ENCODE results near the gene DENND4C.

The DENND4C gene

DNA sequence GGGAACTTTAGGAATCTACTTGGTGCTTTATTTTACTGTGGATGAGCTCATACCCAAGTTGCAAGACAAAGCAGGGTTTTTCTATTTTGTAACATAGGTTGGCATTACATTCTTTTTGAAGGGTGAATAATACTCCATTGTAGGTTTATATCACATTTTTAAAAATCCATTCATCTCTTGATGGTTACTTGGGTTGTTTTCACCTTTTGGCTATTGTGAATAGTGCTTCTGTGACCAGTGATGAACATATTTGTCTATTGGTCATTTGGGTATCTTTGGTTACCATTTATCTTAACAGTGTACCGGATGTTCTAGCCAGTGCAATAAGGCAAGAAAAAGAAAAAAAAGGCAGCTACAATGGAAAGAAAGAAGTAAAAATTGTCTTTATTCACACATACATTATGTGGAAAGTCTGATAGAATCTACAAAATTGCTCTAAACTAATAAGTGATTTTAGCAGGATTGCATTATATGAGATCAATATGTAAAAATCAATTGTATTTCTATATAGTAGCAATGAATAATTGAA, 40.0 kb downstream of the DENND4C start:
- no peak for DNase-seq

DNA sequence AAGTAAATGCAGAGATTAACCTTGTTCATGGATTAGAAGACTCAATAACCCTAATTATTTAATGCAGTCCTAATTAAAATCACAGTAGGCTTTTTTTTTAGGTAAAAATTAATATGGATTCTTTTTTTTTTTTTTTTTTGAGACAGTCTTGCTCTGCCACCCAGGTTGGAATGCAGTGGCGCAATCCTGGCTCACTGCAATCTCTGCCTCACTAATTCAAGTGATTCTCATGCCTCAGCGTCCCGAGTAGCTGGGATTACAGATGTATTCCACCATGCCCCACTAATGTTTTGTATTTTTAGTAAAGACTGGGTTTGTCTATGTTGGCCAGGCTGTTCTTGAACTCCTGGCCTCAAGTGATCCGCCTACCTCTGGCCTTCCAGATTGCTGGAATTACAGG, 40.6 kb downstream of the DENND4C start:
- DNase-seq = no peak

DNA sequence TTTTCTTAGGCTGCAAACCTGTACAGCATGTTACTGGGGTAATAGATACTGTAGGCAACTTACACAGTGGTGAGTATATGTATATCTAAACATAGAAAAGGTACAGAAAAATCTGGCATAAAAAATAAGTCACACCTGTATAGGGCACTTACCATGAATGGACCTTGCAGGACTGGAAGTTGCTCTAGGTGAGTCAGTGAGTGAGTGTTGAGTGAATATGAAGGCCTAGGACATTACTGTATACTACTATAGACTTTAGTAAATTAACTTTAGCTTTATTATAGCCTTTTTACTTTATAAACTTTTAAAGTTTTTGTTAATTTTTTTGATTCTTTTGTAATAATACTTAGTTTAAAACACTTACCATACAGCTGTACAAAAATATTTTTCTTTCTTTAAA, 51.3 kb downstream of the DENND4C start:
- DNase-seq = no peak

DNA sequence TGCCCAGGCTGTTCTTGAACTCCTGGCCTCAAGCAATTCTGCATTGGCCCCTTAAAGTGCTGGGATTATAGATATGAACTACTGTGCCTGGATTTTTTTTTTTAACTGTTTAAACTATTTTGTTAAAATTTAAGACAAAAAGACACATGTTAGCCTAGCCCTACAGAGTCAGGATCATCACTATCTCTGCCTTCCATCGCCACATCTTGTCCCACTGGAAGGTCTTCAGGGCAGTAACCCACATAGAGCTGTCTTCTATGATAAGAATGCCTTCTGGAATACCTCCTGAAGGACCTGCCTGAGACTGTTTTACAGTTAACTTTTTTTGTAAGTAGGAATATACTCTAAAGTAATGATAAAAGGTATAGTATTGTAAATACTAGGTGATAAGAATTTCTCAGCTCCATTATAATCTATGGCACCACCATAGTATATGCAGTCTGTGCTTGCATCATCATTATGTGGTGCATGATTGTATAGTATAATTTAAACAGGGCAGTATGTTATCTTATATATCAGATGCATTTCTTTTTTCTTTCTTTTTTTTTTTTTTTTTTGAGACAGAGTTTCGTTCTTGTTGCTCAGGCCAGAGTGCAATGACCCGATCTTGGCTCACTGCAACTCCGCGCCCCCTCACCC, 52.7 kb downstream of the DENND4C start:
- no peak for DNase-seq

DNA sequence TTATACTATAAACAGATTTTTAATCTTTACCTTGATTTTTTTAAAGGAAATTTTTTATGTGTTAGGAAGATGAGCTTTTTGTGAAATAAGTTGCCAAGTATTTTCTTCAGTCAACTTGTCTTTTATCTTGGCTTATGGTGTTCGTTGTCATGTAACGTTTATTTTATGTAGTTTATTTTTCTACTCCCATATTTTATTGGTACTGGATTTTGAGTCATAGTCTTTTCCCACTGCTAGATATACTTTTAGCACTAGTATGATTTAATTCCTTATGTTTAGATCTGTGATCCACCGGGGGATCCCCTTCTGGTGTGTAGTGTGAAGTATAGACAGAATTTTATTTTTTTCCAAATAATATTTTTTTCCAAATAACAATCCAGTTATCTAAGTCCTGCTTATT, 54.2 kb downstream of the DENND4C start:
- no peak for DNase-seq

DNA sequence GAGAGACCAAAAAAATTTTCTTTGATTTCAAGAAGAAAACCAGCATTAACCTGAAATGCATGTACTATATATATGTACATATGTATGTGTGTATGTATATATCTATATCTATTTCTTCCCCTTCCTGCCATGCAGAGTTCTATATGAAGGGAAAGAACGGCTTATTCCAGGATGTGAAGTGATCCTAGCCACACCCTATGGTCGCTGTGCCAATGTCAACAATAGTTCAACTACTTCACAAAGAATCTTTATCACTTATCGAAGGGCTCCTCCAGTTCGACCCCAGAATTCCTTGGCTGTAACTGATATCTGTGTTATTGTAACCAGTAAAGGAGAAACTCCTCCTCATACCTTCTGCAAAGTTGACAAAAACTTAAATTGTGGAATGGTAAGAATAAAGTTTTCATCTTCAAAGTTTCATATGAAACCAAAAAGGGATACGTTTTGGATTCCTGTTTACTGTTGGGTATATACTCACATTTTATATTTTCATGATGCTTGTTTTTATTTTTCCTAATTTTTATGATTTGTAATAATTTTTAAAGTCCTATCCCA, 56.2 kb downstream of the DENND4C start:
- DNase-seq = no peak

DNA sequence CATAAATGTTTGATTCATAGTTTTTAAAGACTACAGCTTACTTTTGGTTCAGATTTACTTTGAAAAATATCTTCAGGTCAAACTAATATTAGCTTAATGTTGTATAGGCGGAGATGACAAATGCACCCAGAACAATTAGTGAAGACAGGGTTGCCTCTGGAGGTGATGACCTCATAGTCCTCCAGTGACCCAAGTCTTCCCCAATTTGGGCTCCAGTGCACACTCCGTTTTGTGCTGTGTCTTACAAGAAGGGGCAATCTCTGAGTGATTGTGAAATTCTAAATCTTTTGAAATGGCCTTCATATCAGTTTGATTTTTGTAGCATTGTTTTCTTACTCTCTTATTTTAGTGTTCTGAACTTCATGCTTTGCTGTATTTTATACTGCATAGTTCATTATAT, 57.6 kb downstream of the DENND4C start:
- no peak for DNase-seq

DNA sequence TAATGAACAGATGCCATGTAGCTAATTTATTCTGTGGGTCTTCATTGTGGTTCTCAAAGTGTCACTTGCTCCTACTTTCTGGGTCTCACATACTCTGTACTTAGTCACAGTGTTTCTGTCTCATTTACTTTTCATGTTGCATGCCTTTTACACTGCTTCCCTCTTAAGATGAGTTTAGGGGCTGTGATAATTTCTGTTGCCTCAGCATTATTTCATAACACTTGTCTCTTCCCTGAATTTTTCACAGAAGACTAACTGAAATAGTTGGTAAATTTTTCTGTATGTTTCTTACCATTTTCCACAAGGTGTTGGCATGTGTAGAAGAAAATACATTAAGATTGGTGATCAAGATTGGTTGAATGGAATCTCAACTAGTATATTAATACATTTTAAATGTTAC, 59.6 kb downstream of the DENND4C start:
- DNase-seq = no peak

DNA sequence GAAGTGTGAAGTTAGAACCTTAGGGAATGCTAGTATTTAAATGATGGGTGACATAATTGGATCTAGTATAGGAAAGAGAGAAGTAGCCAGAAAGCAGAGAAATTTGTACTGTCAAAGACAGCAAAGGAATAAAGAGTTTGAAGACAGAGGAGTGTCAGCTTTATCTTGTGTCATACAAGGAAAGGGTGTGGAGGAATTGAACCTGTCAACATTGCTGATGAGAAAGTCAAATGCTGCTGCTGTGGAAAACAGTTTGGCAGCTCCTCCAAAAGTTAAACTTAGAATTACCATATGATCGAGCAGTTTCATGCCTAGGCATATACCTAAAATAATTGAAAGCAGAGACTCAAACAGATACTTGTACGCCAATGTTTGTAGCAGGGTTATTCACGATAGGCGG, 63.7 kb downstream of the DENND4C start:
- no peak for DNase-seq

DNA sequence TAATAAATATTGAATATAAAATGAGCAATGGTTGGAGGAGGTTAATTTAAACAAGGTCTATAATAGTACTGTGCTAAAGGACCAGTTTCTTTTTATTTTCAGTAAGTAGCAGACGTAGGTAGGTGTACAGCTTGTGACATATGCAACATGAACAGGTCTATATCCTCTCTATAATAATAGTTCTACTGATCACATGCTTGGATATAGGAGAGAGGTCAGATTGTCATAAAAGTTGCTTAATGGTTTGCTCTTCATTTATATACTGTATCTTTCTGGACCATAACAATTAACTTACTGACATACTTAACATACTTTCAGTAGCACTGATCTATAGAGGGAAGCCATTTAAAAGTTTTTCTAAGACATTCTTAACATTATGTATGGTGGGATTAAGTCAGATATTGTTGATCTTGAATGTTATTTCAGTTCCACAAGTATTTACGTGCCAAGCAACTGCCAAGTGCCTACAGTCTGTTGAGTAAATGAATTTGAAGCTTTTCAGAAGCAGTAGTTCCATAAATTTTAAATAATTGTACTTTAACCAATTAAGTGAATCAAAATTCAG, 68.0 kb downstream of the DENND4C start:
- DNase-seq = no peak

DNA sequence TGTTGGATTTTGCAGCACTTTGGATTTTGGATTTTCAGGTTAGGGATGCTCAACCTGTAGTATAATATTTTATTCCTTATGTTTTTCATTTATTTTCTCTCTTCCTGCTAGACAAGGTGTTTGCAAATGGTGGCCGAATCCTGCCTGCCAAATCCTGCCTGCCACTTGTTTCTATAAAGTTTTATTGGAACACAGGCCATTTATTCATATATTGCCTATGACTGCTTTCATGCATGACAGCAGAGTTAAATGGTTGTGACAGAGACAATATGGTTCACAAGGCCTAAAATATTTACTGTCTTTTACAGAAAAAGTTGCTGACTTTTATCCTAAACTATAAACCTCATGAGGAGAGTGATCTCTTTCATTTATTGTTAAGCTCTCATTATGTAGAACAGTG, 72.7 kb downstream of the DENND4C start:
- DNase-seq = no peak

DNA sequence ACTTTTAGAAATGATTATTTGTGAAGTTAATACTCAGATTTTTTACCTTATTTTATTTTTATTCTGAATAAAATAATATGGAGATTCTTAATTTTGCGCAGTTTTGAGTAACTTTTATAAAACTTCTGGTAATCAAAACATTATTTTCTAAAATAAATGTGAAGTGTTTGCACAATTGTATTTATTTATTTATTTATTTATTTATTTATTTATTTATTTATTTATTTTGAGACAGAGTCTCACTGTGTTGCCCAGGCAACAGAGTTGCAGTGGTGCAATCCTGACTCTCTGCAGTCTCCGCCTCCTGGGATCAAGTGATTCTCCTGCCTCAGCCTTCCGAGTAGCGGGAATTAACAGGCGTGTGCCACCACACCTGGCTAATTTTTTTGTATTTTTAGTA, 76.1 kb downstream of the DENND4C start:
- no peak for DNase-seq

DNA sequence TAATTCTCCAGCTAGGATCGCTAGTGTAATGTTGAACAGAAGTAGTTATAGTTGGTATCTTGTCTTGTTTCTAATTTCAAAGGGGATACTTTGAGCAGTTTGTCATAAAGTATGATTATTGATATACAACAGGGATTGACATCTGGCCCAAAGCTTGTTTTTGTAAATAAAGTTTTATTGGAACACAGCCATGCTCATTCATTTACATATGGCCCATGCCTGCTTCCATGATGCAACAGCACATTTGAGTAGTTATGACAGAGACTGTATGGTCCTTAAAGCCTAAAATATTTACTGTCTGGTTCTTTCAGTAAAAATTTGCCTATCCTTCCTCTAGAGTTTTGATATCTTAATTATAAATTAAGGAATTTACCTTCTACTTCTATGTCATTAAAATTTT, 79.8 kb downstream of the DENND4C start:
- DNase-seq = no peak

DNA sequence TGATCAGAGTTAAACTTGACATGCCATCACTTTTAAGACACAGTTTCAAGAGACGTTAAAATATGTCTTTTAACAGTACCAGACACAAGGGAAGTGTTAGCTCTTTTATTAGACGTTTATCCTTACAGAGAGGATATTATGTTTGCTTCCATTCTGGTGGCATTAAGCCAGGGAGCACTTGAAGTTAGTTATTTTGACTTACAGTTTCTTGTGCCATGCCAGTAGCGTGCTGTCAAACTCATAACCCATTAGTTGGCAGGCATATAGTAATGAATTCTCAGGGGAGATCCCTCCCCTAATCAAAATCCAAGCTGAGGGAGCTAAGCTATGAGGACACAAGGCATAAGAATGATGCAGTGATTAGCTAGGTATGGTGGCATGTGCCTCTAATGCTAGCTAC, 83.1 kb downstream of the DENND4C start:
- DNase-seq = no peak

DNA sequence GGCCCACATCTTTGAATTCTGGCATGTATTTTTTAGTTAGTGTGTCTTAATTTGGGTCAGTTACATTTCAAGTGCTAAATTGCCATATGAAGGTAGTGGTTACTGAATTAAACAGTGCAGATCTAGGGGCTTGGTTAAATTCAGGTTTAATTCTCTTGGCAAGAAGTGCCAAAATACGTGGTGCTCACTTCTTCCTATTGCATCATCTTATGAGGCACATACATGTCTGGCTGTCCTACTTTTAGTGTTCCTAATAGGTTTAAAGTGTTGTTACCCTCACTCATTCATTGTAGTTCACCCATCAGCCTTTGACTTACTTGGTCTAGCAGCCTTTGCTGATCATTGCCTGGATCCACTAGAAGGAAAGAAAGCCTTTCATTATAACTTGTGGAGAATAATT, 90.0 kb downstream of the DENND4C start:
- no peak for DNase-seq

DNA sequence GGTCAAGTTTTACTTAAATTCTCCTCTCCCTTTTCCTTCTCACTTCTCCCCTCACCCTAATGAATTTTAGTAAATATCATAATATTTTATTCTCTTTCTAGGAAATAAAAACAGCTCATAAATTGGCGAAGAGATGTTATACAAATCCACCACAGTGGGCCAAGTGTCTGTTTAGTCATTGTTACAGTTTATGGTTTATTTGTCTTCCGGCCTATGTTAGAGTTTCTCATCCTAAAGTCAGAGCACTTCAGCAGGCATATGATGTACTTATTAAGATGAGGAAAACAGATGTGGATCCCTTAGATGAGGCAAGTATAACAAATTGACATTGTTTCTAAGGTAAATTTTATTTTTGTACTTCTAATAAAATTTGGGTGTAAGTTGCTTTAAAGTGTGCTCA, 101.4 kb downstream of the DENND4C start:
- no peak for DNase-seq

DNA sequence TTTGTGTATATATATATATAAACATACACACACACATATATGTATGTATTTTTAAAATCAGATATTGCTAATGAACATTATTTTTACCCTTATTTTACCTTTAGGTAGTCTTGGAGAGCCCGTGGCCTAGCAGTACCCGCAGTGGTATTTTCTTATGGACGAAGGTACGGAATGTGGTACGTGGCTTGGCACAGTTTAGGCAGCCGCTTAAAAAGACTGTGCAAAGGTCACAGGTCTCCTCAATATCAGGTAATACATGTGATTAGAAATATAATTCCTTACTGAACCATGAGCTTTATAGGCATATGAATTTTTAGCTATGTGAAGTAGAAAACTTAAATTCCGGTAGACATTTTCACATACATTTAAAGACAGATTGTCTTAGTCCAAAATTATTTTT, 105.7 kb downstream of the DENND4C start:
- DNase-seq = no peak

DNA sequence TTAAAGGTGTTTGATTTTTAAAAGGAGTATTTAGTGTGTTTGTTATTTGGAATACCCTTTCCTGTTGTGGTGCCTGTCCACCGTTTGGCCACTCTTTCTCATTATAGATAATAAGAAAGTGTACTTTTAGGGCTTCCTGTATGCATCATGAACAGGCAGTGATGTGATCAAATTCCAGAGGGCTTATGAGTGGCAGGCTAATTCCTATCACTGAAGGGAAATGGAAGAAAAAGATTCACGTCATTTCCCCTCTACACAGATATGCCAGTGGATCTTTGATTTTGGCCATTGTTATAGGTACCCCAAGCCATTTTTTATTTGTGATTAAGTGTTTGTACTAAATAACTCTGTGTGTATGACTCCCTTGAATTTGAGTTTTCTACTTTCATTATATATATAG, 112.5 kb downstream of the DENND4C start:
- no peak for DNase-seq

DNA sequence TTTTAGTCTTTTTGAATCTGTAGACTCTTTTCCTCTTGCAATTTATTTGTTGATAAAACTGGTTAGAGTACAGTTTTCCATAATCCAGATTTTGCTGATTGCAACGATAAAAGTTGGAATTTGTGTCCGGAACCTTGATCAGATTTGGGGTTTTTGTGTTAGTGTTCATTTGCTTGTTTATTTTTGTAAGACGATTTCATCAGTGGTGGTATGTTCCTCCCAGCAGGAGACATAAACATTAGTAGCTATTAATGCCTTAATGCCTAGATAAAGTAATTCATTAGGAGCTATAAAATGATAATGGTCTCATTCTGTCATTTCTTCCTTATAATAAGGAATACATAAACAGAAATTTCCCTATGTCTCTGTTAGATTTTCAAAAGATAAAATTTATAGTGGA, 128.2 kb downstream of the DENND4C start:
- DNase-seq = no peak

DNA sequence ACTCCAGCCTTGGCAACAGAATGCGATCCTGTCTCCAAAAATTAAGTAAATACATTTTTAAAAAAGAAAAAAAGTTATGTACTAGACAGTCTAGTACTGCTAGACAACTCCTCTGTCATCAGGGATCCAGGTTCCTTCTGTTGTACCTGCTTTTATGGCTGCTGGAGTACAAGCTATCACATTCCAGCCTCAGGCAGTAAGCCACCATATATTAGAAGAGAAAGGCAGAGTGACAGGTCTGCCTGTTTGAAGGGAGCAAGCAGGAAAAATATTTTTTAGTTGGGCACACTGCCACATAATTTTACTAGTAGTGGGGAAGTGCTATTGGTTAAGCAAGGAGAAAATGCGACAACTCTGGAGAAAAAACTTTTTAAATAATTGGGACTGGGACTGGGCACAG, 138.6 kb downstream of the DENND4C start:
- no peak for DNase-seq

DNA sequence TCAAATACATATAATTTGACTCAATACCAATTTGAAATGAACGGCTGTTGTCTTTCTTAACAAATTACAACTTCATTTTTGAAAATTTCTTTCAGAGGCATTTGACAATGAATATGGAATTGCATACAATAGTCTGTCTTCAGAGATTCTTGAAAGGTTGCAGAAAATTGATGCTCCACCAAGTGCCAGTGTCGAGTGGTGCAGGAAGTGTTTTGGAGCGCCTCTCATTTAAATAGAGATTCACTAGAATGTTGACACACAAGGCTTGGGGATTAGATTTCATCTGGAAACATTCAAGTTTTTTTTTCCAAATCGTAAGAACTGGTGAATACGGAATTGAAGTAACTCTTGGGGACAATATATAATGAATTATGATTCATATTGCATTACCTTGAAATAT, 141.4 kb downstream of the DENND4C start:
- DNase-seq = no peak

DNA sequence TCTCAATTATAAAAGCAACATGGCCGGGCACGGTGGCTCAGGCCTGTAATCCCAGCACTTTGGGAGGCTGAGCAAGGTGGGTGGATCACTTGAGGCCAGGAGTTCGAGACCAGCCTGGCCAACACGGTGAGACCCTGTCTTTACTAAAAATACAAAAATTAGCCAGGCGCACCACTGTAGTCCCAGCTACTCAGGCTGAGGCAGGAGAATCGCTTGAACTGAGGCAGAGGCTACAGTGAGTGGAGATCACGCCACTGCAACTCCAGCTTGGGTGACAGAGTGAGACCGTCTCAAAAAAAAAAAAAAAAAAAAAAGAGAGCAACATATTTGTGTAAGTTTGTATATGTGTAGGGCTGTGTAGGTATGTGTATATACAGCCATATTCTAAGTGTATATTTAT, 142.1 kb downstream of the DENND4C start:
- no peak for DNase-seq

DNA sequence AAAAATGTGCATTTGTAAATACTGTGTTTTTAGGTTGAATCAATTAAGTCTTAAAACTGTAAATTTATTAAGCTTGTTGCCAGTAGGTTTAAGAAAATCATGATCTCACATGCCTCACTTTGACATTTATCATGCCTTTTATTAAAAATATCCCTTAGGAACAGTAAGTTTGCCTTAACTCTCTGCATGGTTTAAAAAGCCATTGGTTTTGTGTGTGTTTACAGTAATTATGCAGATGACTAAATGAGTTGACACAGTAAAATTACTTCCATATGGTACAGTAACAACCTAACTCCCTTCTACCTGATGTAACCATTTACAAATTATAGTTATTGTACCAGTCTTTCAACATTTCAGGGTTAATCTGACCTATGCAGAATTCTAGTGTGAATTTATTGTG, 143.0 kb downstream of the DENND4C start:
- no peak for DNase-seq

DNA sequence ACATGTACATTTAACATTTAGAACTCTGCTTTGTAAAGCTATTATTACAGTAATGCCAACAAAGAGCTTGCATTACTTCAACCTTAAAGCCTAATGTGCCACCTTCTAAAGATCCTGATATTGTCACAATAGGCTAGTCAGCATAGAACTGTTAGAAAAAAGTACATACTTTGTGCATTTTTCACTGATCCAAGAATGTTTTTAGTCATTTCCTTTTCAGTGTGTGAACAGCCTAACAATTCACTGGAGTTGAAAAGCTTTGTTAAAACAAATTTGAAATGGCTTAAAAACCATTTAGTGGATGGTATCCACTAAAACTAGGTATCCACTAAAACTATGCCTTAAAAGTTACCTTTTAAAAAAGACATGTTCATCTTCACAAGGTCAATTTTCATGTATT, 145.0 kb downstream of the DENND4C start:
- no peak for DNase-seq

DNA sequence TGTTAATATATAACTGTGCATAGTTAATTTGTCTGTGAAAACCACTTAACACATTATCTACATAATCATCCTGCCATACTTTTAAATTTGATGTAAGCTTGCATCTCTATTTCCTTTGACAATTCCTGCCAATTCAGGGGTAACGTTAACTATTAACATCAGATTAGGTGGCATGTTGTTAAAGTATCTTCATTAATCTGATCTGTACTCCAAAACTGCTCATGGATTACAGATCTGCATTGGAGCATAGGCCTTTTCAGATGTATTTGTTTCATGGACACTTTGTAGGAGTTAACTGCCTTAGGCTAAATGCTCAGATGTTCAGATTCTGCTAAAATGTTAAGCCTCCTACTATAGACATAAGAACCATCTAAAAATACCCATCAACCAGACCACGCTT, 146.4 kb downstream of the DENND4C start:
- no peak for DNase-seq
